ENCODE results near the gene SLC25A39. TPM values are rescaled to one million over a fixed set of nuclear protein-coding genes. Genes with fewer than 3 reads are reported as not detected.

Gene SLC25A39
- total RNA-seq, 1 donor from 2014 or later, result 93.1 TPM

GRCh38 chr17:44360826-44361225 lies 36.2 kb upstream of the SLC25A39 start:
- H3K36me3 ChIP-seq, result no peaks in the 10 kb centered on the region
- H3K9me3 ChIP-seq, result no peaks in the 10 kb centered on the region
- H3K27ac ChIP-seq, result peak overlapping the region; percentile 83
- H3K4me1 ChIP-seq, result peaks cover 38% of the 10 kb centered on the region
- no peak for DNase-seq (ENCODE audit: extremely low spot score in 2 of 2)
- no peak overlapping the region for H3K4me3 ChIP-seq
- no peaks in the 10 kb centered on the region for H3K27me3 ChIP-seq
- TF ChIP-seq POLR2AphosphoS5 (IDR thresholded peaks at IDR 0.05; ENCODE audit: insufficient read depth in 1 of 2, low read depth in 1 of 2), result no peak
- intact Hi-C loops (cut with DNase I), result no loop called here

- intact Hi-C loops (cut with DNase I), result no loop called here
- no peaks in the 10 kb centered on the region for H3K36me3 ChIP-seq
- no peak for TF ChIP-seq POLR2A (IDR thresholded peaks at IDR 0.05)
- TF ChIP-seq CTCF (IDR thresholded peaks at IDR 0.05), result no peak
- TF ChIP-seq POLR2AphosphoS5 (IDR thresholded peaks at IDR 0.05; ENCODE audit: insufficient read depth in 1 of 2, low read depth in 1 of 2), result no peak
- peaks cover 38% of the 10 kb centered on the region for H3K4me1 ChIP-seq
- no peak for DNase-seq (ENCODE audit: extremely low spot score in 2 of 2)
- H3K27ac ChIP-seq, result peak overlapping the region; percentile 83
- no peak overlapping the region for H3K4me3 ChIP-seq
- no peaks in the 10 kb centered on the region for H3K27me3 ChIP-seq
- H3K9me3 ChIP-seq, result no peaks in the 10 kb centered on the region
These were observed 35.5 kb upstream of the SLC25A39 start for GRCh38 chr17:44360144-44360533.

GRCh38 chr17:44359458-44360143 lies 35.0 kb upstream of the SLC25A39 start:
- Histone ChIP-seq H3K27me3 (no peaks in the 10 kb centered on the region), H3K27ac (no peak overlapping the region), H3K4me1 (peaks cover 38% of the 10 kb centered on the region), H3K9me3 (no peaks in the 10 kb centered on the region), H3K4me3 (no peak overlapping the region), H3K36me3 (no peaks in the 10 kb centered on the region)
- no peak for DNase-seq (ENCODE audit: extremely low spot score in 2 of 2)
- intact Hi-C loops (cut with DNase I), result no loop called here
- TF ChIP-seq POLR2AphosphoS5 (IDR thresholded peaks at IDR 0.05; ENCODE audit: insufficient read depth in 1 of 2, low read depth in 1 of 2) (no peak), CTCF (IDR thresholded peaks at IDR 0.05) (no peak), POLR2A (IDR thresholded peaks at IDR 0.05) (no peak)

- no peak overlapping the region for H3K27ac ChIP-seq
- DNase-seq (ENCODE audit: extremely low spot score in 2 of 2), result no peak
- H3K4me1 ChIP-seq, result peaks cover 36% of the 10 kb centered on the region
- no peaks in the 10 kb centered on the region for H3K27me3 ChIP-seq
- no peaks in the 10 kb centered on the region for H3K9me3 ChIP-seq
- H3K36me3 ChIP-seq, result no peaks in the 10 kb centered on the region
- TF ChIP-seq POLR2AphosphoS5 (IDR thresholded peaks at IDR 0.05; ENCODE audit: insufficient read depth in 1 of 2, low read depth in 1 of 2) (no peak), POLR2A (IDR thresholded peaks at IDR 0.05) (no peak), CTCF (IDR thresholded peaks at IDR 0.05) (no peak)
- no peak overlapping the region for H3K4me3 ChIP-seq
- intact Hi-C loops (cut with DNase I), result no loop called here
These were observed 34.4 kb upstream of the SLC25A39 start for GRCh38 chr17:44359006-44359405.

- Histone ChIP-seq H3K4me3 (no peak overlapping the region), H3K4me1 (peaks cover 31% of the 10 kb centered on the region), H3K27me3 (no peaks in the 10 kb centered on the region), H3K36me3 (no peaks in the 10 kb centered on the region), H3K9me3 (no peaks in the 10 kb centered on the region), H3K27ac (no peak overlapping the region)
- TF ChIP-seq CTCF (IDR thresholded peaks at IDR 0.05) (no peak), POLR2A (IDR thresholded peaks at IDR 0.05) (no peak), POLR2AphosphoS5 (IDR thresholded peaks at IDR 0.05; ENCODE audit: insufficient read depth in 1 of 2, low read depth in 1 of 2) (no peak)
- intact Hi-C loops (cut with DNase I), result no loop called here
- DNase-seq (ENCODE audit: extremely low spot score in 2 of 2), result no peak
These were observed 33.4 kb upstream of the SLC25A39 start for GRCh38 chr17:44358066-44358465.

All from vagina (tissue), 2 donors.